ENCODE results near the gene ATP4B.

The ATP4B gene

DNA sequence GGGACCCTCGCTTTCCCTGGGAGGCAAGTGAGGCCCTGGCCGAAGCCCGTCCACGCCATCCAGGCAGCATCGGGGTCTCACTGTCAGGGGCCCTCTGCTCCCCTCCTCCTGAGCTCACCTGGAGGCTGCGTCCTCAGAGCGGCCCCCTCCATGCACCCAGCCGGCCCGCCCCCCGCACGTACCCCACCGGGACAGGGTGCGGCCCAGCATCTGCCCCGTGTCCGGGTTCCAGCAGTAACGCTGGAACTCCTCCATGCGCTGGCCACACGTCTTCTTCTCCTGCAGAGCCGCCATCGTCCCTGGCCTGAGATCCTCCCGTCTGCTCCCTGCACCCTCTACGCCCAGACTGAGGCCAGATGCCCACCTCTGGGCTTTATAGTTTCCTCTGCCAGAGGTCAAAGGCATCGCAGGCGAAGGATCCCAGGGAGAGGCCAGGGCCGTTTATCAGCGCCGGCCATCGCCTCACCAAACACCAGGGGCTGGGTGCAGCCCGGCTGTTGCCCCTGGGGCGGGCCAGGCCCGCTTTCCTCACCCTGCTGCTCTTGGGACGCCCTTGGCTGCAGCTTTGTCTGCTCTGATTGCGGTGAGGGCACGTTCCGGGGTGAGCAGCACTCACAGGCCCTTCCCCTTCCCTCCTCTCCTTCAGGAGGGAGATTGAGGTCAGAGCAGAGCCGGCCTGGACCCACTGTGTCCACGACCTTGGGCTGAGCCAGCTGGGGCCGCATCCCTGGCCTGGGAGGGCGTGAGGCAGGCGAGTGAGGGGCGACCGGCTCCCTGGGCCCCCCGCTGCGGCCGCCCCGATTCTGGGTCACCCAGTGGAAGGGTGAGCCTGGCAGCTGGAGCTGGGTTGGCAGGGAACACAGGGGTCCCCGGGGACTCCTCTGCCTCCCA, at the start of gene ATP4B:
Gene ATP4B (minus strand): TSS at position 348 of the 891 bp plus-strand sequence. CDS start 54 bp downstream, at position 294.
- no peak for DNase-seq (ENCODE audit: low spot score)

DNA sequence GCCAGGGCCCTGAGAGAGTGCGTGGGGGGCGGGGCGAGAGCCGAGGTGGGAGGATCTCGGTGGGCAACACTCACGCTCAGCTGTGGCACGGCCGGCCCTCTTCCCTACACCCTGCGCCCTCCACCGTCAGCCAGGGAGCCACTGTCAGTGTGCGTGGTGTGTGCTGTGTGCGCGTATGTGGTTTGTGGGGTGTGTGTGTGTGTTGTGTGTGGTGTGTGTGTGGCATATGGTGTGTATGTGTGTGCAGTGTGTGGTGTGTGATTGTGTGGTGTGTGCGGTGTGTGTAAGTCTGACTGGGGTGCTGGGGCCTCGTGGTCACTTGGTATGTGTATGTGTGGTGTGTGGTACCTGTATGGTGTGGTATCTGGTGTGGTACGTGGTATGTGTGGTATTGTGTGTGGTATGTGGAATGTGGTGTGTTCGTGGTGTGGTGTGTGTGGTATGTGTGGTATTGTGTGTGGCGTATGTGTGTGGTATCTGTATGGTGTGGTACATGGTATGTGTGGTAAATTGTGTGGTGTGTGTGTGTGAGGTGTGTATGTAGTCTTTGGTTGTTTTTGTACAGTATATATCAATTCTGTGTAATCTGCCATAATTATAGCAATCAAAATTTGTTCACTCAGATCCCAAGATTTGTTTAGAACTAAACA, 14.1 kb upstream of the ATP4B start:
- no peak for DNase-seq (ENCODE audit: low spot score)

DNA sequence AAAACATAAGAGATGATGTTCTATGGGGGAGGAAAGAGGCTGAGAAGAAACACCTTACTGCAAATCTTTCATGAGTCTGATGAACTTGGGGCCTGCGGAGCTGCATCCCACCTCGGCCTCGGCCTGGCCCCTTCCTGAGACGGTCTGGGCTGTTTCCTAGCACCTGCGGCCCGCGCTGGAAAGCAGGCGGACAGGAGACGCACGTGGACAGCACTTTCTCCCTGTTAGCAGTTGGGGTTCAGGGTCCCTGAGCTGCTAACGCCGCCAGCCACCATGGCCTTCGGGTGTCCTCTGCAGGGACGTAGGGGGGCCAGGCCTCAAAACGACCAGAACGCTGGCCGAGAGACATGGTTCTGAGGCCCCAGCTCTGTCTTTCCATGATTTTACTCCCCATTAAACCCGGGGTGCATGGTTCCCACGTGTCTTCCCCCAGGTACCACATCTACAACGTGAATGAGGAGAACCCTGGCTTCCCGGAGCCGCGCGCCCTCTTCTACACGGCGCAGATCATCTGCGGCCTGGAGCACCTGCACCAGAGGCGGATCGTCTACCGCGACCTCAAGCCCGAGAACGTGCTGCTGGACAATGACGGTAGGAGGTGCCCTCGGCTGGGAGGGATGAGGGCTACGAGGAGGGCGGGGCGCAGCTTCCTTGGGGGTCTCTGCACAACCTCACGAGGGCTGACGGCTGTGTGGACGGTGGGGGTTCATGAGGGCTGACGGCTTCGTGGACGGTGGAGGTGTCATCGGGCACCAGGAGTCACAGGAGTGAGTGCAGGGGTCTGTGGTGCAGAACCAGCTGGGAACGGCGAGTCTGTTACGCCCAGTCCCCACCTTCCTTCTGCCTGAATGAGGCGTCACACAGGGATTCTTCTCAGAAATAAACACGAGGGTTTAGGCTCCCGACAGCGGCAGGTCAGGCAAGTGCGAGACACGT, 13.3 kb upstream of the ATP4B start:
- DNase-seq (ENCODE audit: low spot score), result no peak

DNA sequence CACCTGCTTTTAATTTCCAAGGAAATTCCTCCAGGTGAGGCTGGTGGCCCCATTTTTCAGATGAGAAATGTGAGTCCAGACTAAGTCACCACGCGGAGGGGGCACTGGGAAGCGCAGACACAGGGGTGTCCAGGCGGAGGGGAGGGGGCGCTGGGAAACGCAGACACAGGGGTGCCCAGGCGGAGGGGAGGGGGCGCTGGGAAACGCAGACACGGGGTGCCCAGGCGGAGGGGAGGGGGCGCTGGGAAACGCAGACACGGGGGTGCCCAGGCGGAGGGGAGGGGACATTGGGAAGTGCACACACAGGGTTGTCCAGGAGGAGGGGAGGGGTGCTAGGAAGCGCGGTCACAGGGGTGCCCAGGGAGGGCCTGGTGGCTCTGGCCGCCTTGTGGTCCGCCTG, 12.5 kb upstream of the ATP4B start:
- no peak for DNase-seq (ENCODE audit: low spot score)

DNA sequence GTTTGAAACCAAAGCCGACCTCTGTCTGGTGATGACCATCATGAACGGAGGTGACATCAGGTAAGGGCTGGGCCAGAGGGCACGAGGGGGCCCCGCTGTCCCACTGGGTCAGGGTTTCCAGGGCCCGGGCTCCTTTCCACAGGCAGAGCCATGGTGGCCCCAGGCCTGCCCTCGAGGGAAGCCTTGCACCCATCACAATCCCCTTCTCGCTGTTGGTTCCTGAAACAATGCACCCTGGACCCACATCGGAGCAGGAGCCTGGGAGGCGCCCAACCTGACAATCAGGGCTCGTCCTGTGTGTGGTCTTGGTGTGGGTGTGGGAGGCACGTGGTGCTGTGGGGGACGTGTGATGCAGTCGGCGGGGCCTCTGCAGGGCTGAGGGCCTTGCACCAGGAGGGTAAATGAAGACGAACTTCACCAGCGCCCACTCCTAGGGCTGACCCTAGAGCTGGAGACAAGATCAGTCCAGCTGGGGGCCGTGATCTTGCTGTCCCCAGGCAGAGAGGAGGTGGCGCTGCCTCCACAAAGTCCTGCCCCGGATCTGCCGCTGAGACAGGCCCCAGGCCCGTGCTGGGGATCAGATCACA, 11.8 kb upstream of the ATP4B start:
- DNase-seq (ENCODE audit: low spot score), result no peak

DNA sequence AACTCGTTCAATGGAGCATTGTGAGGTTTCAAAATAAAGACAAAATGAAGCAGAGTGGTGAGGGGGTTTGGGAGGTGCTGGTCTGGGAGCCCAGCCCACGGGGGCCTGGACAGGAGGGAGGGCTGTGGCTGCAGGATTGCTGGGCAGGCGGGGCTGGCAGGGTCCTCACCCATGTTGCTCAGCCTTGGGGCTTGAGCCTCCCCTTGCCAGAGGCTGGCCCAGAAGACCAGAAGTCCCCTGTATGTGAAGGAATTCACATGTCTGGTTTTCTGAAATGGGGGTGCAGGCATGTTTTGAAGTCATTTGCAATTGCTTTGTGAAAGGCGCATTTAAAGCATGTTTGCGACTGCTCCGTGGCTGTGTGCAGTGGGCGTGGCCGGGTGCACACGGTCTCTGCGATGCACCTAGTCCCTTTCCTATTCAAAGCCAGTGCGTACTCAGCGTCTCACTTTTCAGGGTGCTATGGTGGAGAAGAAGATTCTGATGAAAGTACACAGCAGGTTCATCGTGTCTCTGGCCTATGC, 11.3 kb upstream of the ATP4B start:
- DNase-seq (ENCODE audit: low spot score), result no peak

DNA sequence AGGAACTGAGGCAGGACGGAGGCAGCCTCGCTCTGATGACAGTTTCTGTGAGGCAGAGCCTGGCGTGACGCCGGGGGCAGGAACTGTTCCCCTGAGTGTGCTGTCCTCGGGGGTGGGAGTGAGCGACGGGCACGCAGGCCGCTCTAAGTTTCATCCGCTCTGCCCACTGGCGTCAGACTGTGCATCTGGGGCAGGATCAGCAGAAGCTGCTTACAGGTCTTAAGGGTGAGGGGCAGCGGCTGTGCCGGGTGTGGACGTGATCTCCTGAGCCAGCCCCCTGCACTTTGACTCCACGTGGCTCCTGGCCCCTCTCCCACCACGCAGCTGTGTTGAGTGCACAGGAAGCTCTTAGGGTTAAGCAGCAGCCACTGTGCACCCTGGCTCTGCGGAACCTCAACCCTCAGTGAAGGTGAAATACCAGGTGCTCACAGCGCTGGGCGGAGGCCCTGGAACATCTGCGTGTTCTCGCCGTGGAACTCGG, 10.5 kb upstream of the ATP4B start:
- no peak for DNase-seq (ENCODE audit: low spot score)

DNA sequence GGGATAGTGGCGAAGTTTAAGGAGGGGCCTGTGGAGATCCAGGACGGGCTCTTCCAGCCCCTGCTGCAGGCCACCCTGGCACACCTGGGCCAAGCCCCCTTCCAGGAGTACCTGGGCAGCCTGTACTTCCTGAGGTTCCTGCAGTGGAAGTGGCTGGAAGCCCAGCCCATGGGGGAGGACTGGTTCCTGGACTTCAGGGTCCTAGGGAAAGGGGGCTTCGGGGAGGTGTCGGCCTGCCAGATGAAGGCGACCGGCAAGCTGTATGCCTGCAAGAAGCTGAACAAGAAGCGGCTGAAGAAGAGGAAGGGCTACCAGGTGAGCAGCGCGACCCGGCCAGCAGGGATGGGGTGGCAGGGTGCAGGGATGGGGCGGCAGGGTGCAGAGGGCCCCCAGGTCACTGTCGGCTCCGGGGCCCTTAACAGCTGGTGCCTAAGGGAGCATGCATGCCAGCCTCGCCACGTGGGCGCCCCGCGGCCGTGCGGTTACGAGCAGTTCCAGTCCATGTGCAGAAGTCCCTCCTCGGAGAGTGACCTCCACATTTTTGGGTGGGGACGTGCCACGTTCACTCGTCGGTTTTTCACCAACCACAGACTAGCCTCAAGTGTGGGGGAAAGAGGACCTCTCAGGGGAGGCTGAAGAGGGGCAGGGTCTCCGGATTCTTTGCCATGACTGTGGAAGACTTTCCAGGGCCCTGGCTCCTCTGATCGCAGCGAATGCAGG, 9.9 kb upstream of the ATP4B start:
- DNase-seq (ENCODE audit: low spot score), result no peak

DNA sequence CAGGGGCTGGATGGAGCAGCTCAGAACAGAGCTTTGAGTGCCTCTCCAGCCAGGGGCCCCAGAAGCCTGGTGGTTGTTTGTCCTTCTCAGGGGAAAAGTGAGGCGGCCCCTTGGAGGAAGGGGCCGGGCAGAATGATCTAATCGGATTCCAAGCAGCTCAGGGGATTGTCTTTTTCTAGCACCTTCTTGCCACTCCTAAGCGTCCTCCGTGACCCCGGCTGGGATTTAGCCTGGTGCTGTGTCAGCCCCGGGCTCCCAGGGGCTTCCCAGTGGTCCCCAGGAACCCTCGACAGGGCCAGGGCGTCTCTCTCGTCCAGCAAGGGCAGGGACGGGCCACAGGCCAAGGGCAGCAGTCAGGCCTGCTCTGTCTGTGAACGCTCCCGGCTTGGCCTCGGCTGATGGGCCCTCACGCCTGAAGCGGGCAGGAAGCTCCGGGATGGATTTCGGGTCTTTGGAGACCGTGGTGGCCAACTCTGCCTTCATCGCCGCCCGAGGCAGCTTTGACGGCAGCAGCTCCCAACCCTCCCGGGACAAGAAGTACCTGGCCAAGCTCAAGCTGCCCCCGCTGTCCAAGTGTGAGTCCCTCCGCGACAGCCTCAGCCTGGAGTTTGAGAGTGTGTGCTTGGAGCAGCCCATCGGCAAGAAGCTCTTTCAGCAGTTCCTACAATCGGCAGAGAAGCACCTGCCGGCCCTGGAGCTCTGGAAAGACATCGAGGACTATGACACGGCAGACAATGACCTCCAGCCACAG, 9.1 kb upstream of the ATP4B start, which contains the start of gene GRK1:
Gene GRK1 (plus strand): TSS at position 269 of the 751 bp plus-strand sequence. CDS start 168 bp downstream, at position 437.
- no peak for DNase-seq (ENCODE audit: low spot score)

DNA sequence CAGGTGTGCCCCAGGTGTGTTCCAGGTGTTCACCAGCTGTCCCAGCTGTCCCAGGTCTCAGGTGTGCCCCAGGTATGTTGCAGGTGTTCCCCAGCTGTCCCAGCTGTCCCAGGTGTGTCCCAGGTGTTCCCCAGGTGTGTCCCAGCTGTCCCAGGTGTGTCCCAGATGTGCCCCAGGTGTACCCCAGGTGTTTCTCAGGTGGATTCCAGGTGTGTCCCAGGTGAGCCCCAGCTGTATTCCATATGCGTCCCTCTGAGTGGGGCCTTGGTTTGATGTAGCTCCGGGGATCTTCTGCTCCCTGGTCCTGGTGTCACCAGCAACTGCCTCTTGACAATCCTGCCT, 8.3 kb upstream of the ATP4B start:
- DNase-seq (ENCODE audit: low spot score), result no peak

DNA sequence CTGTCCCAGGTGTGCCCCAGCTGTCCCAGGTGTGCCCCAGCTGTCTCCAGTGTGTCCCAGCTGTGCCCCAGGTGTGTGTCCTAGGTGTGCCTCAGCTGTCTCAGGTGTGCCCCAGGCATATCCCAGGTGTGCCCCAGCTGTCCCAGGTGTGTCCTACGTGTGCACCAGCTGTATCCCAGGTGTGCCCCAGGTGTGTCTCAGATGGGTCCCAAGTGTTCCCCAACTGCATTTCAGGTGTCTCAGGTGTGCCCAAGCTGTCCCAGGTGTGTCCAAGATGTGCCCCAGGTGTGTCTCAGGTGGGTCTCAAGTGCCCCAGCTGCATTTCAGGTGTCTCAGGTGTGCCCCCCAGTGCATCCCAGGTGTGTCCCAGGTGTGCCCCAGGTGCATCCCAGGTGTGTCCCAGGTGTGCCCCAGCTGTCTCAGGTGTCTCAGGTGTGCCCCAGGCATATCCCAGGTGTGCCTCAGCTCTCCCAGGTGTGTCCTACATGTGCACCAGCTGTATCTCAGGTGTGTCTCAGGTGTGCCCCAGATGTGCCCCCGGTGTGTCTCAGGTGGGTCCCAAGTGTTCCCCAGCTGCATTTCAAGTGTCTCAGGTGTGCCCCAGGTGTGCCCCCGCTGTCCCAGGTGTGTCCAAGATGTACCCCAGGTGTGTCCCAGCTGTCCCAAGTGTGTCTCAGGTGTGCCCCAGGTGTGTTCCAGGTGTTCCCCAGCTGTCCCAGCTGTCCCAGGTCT, 7.8 kb upstream of the ATP4B start:
- DNase-seq (ENCODE audit: low spot score), result no peak

DNA sequence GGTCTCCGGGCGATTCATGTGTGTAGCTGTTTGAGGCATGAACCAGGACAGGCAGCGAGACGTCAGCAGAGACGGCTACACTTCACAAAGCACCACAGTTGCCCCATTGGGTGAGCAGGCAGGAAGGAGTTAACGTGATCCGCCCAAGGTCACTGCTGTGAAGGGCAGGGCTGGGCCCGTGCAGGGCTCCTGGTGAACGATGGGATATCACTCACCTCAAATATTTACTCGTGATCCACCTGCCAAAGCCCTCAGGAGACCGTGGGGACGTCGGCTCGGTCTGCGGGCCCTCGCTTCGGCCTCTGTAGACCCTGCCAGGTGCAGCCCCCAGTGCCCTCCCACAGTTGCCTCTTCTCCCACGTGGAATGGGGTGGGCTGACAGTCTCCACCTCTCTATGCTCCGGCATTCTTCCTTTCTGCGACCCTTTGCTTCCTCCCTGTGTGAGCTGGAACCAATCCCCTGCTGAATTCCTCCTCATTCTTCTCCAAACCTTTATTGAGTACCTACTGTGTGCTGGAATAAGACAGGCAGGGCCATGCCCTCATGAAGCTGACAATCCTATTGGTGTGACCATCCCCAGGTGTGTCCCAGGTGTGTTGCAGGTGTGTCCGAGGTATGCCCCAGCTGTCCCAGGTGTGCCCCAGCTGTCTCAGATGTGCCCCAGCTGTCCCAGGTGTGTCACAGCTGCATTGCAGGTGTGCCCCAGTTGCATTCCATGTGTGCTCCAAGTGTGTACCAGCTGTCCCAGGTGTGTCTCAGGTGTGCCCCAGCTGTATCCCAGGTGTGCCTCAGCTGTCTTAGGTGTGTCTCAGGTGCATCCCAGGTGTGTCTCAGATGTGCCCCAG, 7.0 kb upstream of the ATP4B start:
- no peak for DNase-seq (ENCODE audit: low spot score)

DNA sequence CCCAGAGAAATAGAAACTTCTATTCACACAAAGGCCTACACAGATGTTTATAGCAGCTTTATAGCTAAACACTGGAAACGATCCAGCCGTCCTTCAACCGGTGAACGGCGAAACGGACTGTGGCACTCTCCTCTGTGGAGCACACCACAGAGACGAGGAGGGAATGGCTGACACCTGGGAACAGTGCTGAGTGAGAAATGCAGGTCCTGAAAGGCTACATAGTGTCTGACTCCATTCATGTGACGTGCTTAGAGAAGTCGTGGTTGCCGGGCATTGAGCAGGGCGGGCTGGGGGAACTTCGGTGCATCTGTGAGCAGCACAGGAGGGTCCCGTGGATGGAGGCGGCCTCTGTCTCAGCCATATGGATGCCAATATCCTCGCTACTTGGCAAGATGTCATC, 5.9 kb upstream of the ATP4B start:
- no peak for DNase-seq (ENCODE audit: low spot score)

DNA sequence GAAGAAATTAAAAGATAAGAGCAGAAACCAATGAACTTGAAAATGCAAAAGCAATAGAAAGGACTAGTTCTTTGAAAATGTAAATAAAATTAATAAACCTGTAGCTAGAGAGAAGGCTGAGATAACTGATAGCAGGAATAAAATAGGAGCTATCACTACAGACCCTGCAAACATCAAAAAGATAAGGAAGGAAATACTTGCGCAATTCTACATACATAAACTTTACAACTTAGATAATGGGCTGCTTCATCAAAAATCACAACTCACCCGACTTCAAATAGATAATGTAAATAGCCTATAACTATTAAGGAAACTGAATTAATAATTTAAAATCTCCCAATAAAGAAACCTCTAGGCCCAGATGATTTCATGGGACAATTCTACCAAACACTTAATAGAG, 3.5 kb upstream of the ATP4B start:
- DNase-seq (ENCODE audit: low spot score), result no peak

DNA sequence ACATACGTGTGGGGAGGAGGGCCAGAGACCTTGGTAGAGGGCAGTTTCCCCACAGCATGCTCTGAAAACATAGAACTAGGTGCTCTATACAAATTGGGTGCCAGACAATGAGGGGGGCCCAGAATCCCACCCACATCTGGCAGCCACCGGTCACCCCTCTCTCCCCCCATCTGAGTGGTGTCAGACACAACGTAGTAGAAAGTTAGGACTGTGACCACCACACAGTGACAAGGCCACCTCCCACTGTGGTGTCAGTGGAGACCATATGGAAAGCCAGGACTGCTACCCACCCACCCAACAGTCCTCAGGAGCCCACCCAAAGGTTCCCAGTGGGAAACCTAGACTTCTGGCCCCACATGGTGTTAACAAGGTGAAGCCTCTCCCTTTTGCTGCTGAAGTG, 2.1 kb upstream of the ATP4B start:
- DNase-seq (ENCODE audit: low spot score), result no peak

DNA sequence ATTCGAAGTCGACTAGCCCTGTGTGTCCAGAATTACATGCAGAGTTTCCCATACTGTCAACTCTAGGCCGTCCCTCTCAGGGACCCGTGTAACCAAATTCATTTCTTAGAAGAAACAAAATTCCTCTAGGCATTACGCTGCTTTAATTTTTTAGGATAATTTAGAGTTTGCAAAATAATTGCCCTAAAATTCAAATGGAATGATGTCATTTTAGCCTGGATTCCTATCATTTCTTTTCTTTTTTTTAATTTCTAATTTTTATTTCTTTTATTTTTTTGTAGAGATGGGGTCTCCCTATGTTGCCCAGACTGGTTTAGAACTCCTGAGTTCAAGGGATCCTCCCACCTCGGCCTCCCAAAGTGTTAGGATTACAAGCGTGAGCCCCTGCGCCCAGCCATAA, 1.3 kb upstream of the ATP4B start:
- DNase-seq (ENCODE audit: low spot score), result no peak

DNA sequence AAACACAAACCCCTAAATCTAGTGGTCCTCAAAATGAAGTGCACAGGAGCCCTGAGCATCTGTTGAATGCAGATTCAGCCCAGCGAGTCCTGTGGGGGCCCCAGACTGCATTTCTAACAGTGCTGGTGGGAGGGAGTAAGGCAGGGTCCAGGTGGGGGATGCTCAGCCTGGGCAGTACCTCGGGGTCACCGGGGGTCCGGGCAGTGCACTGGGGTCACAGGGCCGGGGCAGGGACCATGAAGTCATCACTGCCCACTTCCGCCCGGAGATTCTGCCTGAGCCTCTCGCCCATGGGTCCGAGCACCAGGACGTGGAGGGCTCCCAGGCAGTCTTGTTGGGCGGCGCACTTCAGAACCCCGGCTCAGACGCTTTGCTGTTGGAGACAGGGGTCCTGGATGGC, 838 bp upstream of the ATP4B start:
- DNase-seq (ENCODE audit: low spot score), result no peak

DNA sequence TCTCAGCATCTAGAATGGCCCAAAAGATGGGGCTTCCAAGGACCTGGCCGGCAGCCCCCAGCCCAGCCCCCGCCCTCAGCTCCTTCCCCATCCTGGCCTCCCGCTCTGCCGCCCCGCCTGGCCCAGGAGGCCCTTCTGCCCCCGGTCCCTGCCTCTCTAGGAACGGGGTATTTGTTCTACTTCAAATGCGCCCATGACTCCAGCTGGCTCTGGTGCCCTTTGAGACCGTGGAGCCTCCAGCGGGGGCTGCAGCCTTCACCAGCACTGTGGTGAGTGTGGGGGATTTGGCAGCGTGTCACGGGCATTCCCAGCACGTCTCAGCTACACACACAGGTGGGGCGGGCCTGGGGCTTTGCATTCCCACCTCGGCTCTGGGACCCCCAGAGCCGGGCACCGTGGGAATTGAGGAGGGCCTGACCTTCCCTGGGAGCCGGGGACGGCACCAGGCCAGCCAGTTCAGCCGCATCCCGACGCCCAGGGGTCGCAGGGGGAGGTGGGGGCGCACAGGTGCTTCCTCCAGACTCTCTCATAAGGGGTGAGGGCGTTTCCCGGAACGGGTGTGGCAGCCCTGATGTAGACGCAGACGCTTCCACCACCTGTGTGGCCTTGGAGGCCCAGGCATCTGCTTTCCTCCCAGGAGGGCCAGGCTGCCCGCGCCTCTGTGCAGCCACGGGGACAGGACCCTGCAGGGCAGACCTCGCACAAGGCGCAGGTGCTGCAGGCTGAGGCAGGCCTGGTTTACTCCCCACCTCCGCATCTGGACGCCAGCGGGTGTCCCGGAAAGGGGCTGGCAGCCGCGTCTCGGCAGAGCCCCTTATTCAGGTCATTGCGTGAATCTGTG, 947 bp downstream of the ATP4B start:
- no peak for DNase-seq (ENCODE audit: low spot score)

Measured in RKO (cell line).